ENCODE results near the gene SOD1.

The SOD1 gene

DNA sequence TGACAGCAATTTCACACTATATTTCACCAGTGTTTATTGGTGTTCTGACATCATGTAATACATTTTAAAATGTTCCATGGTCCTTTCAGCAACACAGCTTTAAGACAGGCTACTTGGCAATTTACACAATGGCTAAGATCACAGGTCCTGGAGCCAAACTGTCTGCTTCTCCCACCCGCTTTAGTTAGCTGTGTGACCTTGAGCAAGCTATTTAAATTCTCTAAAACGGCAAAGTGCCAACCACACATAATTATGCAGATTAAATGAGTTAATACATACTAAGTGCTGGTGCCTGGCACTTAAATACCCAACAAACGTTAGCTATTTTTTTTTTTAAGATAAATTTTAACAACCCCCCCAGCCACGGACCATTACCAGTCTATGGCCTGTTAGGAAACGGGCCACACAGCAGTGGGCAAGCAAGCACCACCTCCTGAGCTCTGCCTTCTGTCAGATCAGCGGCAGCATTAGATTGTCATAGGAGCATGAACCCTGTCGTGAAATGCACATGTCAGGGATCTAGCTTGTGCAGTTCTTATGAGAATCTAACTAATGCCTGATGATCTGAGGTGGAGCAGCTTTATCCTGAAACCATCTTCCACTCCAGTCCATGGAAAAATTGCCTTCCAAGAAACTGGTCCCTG is 26.9 kb downstream of the SOD1 start:
- no peak for DNase-seq

- DNase-seq, result no peak
Observed at GRCh38 chr21:31687108-31687507, 27.6 kb downstream of the SOD1 start.

DNA sequence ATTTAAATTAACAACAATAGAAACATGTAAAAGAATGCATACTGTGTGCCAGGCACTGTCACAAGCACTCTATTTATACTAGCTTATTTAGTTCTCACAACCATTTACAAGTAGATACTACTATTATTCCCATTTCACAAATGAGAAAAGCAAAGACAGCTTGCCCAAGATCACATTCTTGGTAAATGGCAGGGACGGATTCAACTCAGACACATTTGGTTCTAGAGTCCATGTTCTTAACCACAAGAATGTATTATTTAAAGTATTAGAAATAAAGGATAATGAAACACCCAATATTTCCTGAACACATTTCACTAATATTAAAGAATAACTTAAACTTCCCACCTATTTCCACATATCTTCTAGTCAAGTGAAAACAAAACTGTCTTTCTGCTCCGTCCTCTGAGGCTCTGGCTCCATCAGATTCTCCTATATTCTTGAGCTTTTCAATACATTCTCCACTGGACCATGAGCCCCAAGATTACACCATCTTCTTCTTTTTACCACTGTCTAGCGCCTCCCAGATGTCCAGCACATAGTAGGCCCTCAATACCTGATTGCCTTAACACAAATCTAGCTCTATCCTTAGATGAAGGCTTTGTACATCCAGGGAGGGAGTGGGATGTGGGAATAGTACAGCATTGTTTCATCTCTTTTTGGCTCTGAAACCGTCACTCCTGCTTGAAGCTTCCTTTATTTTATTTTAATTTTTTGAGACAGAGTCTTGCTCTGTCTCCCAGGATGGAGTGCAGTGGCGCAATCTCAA is 29.3 kb downstream of the SOD1 start:
- DNase-seq, result no peak

DNA sequence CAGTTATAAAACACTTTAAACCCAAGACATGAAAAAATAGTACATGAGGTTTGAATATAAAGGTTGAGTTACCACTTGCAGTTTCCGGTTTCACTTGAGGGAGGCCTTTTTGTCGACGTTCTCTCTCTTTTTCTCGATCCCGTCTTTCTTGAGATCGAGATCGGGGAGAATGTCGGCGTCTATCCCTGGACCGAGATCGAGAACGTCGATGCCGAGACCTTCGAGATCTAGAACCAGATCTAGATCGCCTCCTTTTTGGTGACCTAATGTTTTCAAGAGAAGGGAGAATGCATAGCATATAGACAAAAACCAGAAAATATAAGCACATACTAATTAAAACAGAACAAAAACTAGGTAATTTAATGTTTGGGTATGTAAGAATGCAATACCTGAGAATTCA is 33.7 kb downstream of the SOD1 start:
- DNase-seq, result no peak

- DNase-seq, result no peak
Observed at GRCh38 chr21:31696424-31696823, 36.9 kb downstream of the SOD1 start.

DNA sequence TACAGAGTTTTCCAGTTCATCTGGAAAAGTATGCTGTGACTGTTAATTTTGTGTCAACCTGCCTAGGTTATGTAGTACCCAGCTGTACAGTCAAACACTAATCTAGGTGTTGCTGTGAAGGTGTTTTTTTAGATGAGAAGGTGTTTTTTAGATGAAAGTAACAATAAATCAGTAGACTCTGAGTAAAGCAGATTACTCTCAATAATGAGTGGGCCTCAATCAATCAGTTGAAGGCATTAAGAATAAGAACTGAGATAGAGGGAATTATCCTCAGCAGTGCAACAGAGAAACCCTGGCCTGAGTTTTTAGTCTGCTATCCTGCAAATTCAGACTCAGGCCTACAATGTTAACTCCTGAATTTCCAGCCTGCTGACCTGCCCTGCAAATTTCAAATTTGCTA is 39.0 kb downstream of the SOD1 start:
- DNase-seq, result no peak

DNA sequence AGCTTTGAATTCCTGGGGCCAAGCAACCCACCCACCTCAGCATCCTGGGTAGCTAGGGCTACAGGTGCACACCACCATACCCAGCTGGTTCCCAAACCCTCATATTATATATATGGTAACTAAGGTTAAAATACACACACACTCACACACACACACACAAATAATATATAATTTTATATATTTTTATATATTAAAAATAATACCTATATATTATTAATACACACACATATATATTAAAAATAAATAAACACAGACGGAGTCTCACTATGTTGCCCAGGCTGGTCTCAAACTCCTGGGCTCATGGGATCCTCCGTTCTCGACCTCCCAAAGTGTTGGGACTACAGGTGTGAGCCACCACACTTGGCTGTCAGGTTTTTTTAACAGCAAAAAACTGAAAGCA is 40.5 kb downstream of the SOD1 start:
- DNase-seq, result no peak

DNA sequence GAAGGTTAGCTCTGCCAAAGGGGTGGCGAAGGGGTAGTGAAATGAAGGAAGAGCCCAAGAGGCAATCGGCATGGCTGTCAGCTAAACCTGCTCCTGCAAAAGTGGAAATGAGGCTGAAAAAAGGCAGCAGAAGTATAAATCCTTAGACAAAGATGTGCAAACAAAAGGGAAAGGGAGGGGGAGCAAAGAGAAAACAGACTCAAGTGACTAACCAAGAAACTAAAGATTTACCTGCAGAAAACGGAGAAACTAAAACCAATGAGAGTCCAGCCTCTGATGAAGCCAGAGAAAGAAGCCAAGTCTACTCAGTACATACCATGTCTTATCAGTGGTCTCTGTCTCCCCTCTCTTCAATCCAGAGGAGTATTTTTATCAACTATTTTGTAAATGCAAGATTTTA is 47.1 kb downstream of the SOD1 start:
- no peak for DNase-seq

- no peak for DNase-seq
Observed at GRCh38 chr21:31707499-31707898, 48.0 kb downstream of the SOD1 start.

DNA sequence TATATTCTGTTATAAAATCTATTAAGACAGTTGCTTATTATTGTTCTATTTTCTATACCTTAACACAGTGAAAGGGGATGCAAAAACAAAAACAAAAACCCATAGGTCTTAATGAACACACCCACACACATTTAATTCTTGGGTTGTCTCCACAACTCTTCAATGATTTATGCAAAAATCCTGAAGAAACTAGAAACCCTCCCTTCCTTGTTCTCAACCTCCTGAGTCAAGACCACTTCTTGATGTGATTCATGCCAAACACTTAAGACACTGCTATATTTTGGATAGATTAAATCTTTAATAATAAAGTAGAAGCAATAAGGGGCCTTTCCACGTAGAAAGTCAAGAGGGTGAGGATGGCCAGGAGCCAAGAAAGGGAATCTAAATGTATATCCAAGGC is 49.0 kb downstream of the SOD1 start:
- DNase-seq, result no peak

DNA sequence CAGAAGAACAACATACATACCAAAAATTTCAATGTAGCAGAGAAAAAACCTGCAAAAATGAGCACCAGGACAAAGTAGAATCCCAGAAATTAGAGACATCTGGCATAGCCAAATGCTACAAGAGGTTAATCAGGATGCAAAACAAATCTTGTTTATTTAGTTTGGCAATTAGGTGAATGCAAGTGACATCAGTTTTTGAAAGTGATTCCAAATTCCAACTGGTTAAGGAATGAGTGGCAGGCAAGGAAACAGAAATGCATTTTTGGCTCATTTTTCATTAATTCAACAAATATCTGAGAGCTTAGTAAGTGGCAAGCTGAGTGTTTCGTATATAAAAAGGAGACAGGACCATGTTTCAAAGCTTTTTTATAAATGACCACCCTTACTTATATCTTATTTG is 51.1 kb downstream of the SOD1 start:
- DNase-seq, result no peak

DNA sequence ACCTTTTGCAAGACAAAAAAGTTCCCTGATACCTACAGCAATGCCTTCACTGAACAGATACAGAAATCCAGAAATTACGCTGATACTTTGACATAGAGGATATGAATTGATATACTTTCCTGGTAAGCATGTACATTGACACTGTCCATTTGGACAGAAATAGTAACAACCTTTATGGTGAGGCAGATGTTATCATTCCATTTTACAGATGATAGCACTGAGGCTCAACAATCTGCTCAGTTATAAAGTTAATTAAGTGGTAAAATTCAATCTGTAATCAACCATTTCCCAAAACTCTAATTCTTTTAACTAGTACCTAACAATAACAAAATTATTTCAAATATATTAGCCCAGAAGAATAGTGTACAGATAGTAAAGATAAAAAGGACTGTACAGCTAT is 51.8 kb downstream of the SOD1 start:
- no peak for DNase-seq

- no peak for DNase-seq
Observed at GRCh38 chr21:31711745-31712285, 52.3 kb downstream of the SOD1 start.

DNA sequence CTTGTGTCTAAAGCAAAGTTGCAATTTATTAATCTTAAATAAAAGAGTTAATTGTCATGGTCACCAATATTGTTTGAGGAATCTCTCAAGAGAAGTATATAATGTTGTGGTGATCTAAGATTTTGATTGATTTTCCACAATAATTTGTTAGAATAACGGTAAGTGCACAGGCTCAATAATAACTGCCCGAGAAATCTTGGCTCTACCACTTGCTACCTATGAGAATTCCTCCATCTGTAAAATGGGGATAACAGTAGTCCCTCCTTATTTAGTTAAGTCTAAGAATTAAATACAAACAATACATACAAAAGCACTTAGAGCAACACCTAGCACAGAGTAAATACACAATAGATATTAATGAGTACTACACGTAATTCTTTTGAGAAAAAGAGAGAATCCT is 53.6 kb downstream of the SOD1 start:
- no peak for DNase-seq

- no peak for DNase-seq
Observed at GRCh38 chr21:31713973-31714740, 54.7 kb downstream of the SOD1 start.

DNA sequence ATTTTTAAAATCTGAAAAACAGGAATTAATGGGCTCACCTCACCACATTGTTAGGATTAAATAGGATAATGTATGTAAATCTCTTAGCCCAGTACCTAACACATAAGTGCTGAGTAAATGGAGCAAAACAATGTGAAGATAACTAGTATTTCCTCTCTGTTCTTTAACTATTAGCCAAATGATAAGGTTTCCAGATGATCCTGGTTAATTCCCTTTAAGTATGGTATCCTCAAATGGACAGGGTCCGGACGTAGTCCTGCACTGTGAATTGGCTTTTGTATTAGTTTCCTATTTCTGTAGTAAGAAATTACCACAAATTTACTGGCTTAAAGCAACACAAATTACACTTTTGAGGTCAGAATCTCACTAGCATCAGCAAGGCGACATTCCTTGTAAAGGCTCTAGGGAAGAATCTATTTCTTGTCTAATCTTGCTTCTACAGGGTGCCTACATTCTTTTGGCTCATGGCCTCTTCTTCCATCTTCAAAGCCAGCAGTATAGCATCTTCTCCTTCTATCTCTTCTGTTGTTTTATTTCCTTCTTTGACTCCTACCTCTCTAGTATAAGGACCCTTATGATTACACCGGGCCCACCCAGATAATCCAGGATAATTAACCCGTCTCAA is 55.4 kb downstream of the SOD1 start:
- DNase-seq, result no peak

DNA sequence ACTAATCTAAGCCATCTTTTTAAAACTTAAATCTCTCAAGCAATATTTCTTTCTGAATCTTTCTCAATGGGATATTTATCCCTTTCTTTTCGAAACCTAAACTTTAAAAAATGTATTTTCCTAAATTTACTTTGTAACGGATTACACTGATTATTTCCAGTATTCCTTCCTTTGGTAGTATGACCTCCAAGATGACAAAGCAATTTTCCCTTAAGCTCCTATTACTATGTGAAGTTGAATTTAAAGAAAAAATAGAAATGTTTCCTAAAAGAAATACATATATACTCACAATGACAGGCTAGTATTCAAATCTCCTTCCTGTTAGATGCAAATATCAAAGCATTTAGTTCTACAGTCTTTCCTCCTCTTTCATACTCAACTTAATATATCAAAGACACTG is 56.6 kb downstream of the SOD1 start:
- no peak for DNase-seq

Data from stimulated activated CD4-positive, alpha-beta T cell treated with anti-CD3 and anti-CD28 coated beads, Interleukin-4, amount 100 ng/mL, for 24 hours (primary cell).